Epithelial cell of esophagus (primary cell): ENCODE measurements around the gene LDB2.

Experiments used
- DNase-seq: peaks from one replicate; pipeline ENCODE4 v3.0.0; 2010; ENCODE audit warnings: low read depth
- H3K4me3 ChIP-seq: 2 replicates; pipeline ENCODE4 v1.5.1; 2011; ENCODE audit warnings: mild to moderate bottlenecking, low read length, control low read depth
- TF ChIP-seq, protein P1 (sequence below): IDR thresholded peaks from 2 replicates; pipeline ENCODE4 v1.5.1; 2011; ENCODE audit warnings: low read depth, mild to moderate bottlenecking, low read length, control low read depth, inconsistent platforms; ENCODE audit not compliant: insufficient read depth; ENCODE audit errors: missing control alignments

The LDB2 gene

DNA sequence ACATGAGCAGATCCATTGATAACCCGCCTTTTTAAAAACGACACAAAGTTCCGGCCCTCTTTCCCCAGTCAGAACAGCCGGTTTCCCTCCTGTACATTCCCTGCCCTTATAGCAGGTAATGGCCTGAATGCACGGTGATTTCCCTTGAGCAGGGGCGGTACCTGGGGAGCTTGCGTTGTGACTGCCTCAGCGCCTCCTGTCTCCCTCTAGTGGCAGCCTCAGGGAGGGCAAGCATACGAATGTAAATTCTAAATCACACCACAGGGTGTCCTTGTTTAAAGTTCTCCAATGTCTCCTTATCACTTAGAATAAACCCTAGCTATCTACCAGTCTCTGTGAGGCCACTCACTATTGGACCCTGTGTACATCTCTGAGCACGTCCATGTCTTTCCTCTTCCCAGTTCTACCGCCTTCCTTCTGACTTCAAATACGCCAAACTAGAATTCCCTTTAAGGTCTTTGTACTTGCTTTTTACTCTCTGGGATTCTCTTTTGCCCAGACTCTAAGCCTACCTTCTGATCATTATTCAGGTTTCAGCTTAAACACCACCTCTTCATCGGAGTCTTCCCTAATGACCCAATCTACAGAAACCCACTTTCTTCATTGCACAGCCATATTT is 18.4 kb upstream of the LDB2 start:
- DNase-seq, result peak; percentile 67

GRCh38 chr4:16916031-16916430 is 17.6 kb upstream of the LDB2 start:
- TF ChIP-seq, protein P1, sequence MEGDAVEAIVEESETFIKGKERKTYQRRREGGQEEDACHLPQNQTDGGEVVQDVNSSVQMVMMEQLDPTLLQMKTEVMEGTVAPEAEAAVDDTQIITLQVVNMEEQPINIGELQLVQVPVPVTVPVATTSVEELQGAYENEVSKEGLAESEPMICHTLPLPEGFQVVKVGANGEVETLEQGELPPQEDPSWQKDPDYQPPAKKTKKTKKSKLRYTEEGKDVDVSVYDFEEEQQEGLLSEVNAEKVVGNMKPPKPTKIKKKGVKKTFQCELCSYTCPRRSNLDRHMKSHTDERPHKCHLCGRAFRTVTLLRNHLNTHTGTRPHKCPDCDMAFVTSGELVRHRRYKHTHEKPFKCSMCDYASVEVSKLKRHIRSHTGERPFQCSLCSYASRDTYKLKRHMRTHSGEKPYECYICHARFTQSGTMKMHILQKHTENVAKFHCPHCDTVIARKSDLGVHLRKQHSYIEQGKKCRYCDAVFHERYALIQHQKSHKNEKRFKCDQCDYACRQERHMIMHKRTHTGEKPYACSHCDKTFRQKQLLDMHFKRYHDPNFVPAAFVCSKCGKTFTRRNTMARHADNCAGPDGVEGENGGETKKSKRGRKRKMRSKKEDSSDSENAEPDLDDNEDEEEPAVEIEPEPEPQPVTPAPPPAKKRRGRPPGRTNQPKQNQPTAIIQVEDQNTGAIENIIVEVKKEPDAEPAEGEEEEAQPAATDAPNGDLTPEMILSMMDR, result no peak
- DNase-seq, result no peak
- H3K4me3 ChIP-seq, result no peak overlapping the region

More for the DNA sequence above, 18.4 kb upstream of the LDB2 start:
- TF ChIP-seq, protein P1, result peak; percentile 70
- H3K4me3 ChIP-seq, result no peak overlapping the region

DNA sequence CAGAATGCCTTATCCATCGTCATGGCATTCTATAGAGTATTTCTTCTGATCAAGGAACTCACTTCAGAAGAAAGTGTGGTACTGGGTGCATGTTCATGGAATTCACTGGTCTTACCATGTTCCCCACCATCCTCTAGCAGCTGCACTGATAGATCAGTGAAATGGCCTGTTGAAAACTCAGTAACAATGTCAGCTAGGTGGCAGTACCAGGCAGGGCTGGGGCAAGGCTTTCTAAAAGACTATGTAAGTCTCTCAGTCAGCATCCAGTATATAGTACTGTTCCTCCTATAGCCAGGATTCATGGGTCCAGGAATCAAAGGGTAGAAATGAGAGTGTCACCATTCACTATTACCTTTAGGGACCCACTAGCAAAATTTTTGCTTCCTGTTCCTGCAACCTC is 15.8 kb upstream of the LDB2 start:
- DNase-seq, result peak; percentile 26
- H3K4me3 ChIP-seq, result no peak overlapping the region
- TF ChIP-seq, protein P1, result peak; percentile 32

DNA sequence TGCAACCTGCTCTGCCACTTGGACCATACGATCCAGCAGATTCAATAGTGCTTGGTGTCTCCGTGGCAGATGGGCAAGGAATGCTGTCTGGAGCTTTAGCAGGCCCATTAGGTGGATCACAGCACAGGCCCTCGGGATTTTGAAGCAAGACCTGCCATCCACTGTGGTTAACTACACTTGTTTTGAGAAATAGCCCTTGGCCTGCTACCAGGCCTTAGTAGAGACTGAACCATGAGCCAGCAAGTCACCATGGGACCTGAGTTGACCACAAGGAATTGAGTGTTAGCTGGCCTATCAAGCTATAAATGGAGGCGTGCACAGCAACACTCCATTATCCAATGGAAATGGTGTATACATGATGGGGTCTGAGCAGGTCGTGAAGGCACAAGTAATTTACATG is 14.5 kb upstream of the LDB2 start:
- no peak overlapping the region for H3K4me3 ChIP-seq
- TF ChIP-seq, protein P1, result no peak
- no peak for DNase-seq

- TF ChIP-seq, protein P1, result no peak
- H3K4me3 ChIP-seq, result no peak overlapping the region
- DNase-seq, result no peak
Measured at GRCh38 chr4:16909281-16909680, 10.8 kb upstream of the LDB2 start.

- TF ChIP-seq, protein P1, result no peak
- DNase-seq, result no peak
- no peak overlapping the region for H3K4me3 ChIP-seq
Measured at GRCh38 chr4:16908377-16909021, 10.1 kb upstream of the LDB2 start.

- TF ChIP-seq, protein P1, result no peak
- DNase-seq, result no peak
- no peak overlapping the region for H3K4me3 ChIP-seq
Measured at GRCh38 chr4:16900325-16900724, 1.9 kb upstream of the LDB2 start.
